NCI-H2171 treated with DMSO at 0.1 percent for 48 hours (cell line): ENCODE results near the gene RPL5.
"Not testable (repeated sequence)": the region's sequence is repeated elsewhere in the genome, so short reads cannot be mapped to it uniquely, and the experiment has no call there.

ENCODE experiments used
- DNase-seq: peaks from one replicate; lab custom pipeline; 2025; lab: John Stamatoyannopoulos, UW

The RPL5 gene

GRCh38 chr1:92831762-92832536, at the start of gene RPL5:
Gene RPL5, plus strand, starts transcription at chr1:92832040. Its CDS starts 75 bp downstream, at chr1:92832115.
- DNase-seq: peak; percentile 97

- DNase-seq: not testable (repeated sequence)
These were observed 48.3 kb upstream of the RPL5 start for GRCh38 chr1:92783550-92783949.

- DNase-seq: peak; percentile 14
These were observed 47.7 kb upstream of the RPL5 start for GRCh38 chr1:92784021-92784638.

- peak; percentile 95 for DNase-seq
These were observed 47.0 kb upstream of the RPL5 start, which contains the start of gene EVI5 for GRCh38 chr1:92784639-92785500. Gene EVI5, minus strand, starts transcription at chr1:92785108. Its CDS starts 48,562 bp downstream, at chr1:92736546.

GRCh38 chr1:92786111-92786901, 45.5 kb upstream of the RPL5 start:
- no peak for DNase-seq

- DNase-seq: no peak
These were observed 41.8 kb upstream of the RPL5 start for GRCh38 chr1:92790081-92790480.

GRCh38 chr1:92790867-92791266, 41.0 kb upstream of the RPL5 start:
- DNase-seq: no peak

- DNase-seq: peak; percentile 10
These were observed 40.3 kb upstream of the RPL5 start for GRCh38 chr1:92791487-92792066.

GRCh38 chr1:92792340-92792782, 39.5 kb upstream of the RPL5 start:
- no peak for DNase-seq

- no peak for DNase-seq
These were observed 36.7 kb upstream of the RPL5 start for GRCh38 chr1:92795166-92795565.

- no peak for DNase-seq
These were observed 34.5 kb upstream of the RPL5 start for GRCh38 chr1:92797297-92797696.

- DNase-seq: no peak
These were observed 33.9 kb upstream of the RPL5 start for GRCh38 chr1:92797961-92798360.

- DNase-seq: no peak
These were observed 28.5 kb upstream of the RPL5 start for GRCh38 chr1:92803140-92803887.

- no peak for DNase-seq
These were observed 27.1 kb upstream of the RPL5 start for GRCh38 chr1:92804721-92805201.

- no peak for DNase-seq
These were observed 26.6 kb upstream of the RPL5 start for GRCh38 chr1:92805216-92805615.

GRCh38 chr1:92808381-92808780, 23.5 kb upstream of the RPL5 start:
- DNase-seq: no peak

GRCh38 chr1:92816732-92817131, 15.1 kb upstream of the RPL5 start:
- no peak for DNase-seq

- no peak for DNase-seq
These were observed 14.6 kb upstream of the RPL5 start for GRCh38 chr1:92817137-92817697.

GRCh38 chr1:92817986-92818764, 13.7 kb upstream of the RPL5 start:
- DNase-seq: peak; percentile 24
